Fibroblast of lung (primary cell): ENCODE measurements around the gene RFPL2. TPM values are rescaled to one million over a fixed set of nuclear protein-coding genes. Genes with fewer than 3 reads are reported as not detected.

Source experiments
- DNase-seq, 2 donors: peaks; one replicate each; pipeline versions ENCODE4 v3.0.0 to v3.0.0-alpha.2; 2010; ENCODE audit warnings: low read depth in 2 of 2
- H2AFZ ChIP-seq: 2 replicates; pipeline ENCODE4 v1.5.1; 2012; ENCODE audit warnings: low read length, control low read depth, inconsistent platforms
- H3K27ac ChIP-seq: 2 replicates; pipeline ENCODE4 v1.5.1; 2011; ENCODE audit warnings: low read length, control low read depth; ENCODE audit not compliant: insufficient read depth
- H3K27me3 ChIP-seq: 2 replicates; pipeline ENCODE4 v1.5.1; 2011; ENCODE audit warnings: mild to moderate bottlenecking, low read length; ENCODE audit not compliant: control insufficient read depth, insufficient read depth
- H3K36me3 ChIP-seq: 2 replicates; pipeline ENCODE4 v1.5.1; 2011; ENCODE audit warnings: low read length; ENCODE audit not compliant: control insufficient read depth, insufficient read depth
- H3K4me1 ChIP-seq: 2 replicates; pipeline ENCODE4 v1.5.1; 2011; ENCODE audit warnings: low read length; ENCODE audit not compliant: control insufficient read depth, insufficient read depth; ENCODE audit errors: extremely low read depth
- H3K4me2 ChIP-seq: 2 replicates; pipeline ENCODE4 v1.5.1; 2011; ENCODE audit warnings: low read length, control low read depth; ENCODE audit not compliant: insufficient read depth; ENCODE audit errors: extremely low read depth
- H3K4me3 ChIP-seq, 4 experiments: fragments of 200-600 bp in 1 of 4; sonication (generic) in 1 of 4; replicated peaks in 1 of 4; 2 replicates each; pipeline ENCODE4 v1.5.1; 2011 to 2016; ENCODE audit warnings: low read length in 4 of 4, low read depth in 3 of 4, mild to moderate bottlenecking in 3 of 4, control low read depth in 2 of 4, inconsistent platforms in 1 of 4, mixed read lengths in 1 of 4; ENCODE audit not compliant: insufficient read depth in 1 of 4; ENCODE audit errors: control extremely low read depth in 1 of 4
- H3K79me2 ChIP-seq: 2 replicates; pipeline ENCODE4 v1.5.1; 2012; ENCODE audit warnings: mild to moderate bottlenecking, low read length, inconsistent platforms; ENCODE audit not compliant: control insufficient read depth, insufficient read depth
- H3K9ac ChIP-seq: 2 replicates; pipeline ENCODE4 v1.5.1; 2011; ENCODE audit warnings: mild to moderate bottlenecking, low read length, control low read depth; ENCODE audit not compliant: insufficient read depth
- H3K9me3 ChIP-seq: 2 replicates; pipeline ENCODE4 v1.5.1; 2012; ENCODE audit warnings: low read depth, low read length; ENCODE audit not compliant: control insufficient read depth, insufficient read depth
- H4K20me1 ChIP-seq: 2 replicates; pipeline ENCODE4 v1.5.1; 2011; ENCODE audit warnings: low read length; ENCODE audit not compliant: control insufficient read depth, insufficient read depth; ENCODE audit errors: extremely low read depth
- CTCF ChIP-seq, 2 donors: IDR thresholded peaks in 1 of 2; conservative IDR thresholded peaks in 1 of 2; 1 replicate in 1 of 2; 2 replicates in 1 of 2; pipeline ENCODE4 v1.5.1; 2011 to 2012; ENCODE audit warnings: low read length in 2 of 2, control low read depth in 1 of 2, inconsistent platforms in 1 of 2, low read depth in 1 of 2, mild to moderate bottlenecking in 1 of 2
- EZH2 ChIP-seq: IDR thresholded peaks from 2 replicates; pipeline ENCODE4 v1.5.1; 2012; ENCODE audit warnings: low read length, control low read depth, mild to moderate bottlenecking; ENCODE audit errors: missing control alignments
- polyA plus RNA-seq, 2 donors: library from polyadenylated mRNA; depleted of rRNA in 1 of 2; stranded (reverse) in 1 of 2; unstranded in 1 of 2; fragments of >200 nt; gene quantifications; 2 replicates each; pipeline ENCODE4 v1.2.1, GENCODE V29; 2011 to 2012; ENCODE audit warnings: missing spikeins in 1 of 2
- total RNA-seq: library from RNA; depleted of rRNA; stranded (reverse); fragments of >200 nt; gene quantifications from 2 replicates; pipeline ENCODE4 v1.2.1, GENCODE V29; 2014

RFPL2 gene
- total and polyA plus RNA-seq, 2 donors (not counting 1 experiment from before 2014, with no cell fraction given), result not detected

GRCh38 chr22:32185821-32186220 is 19.1 kb downstream of the RFPL2 start:
- no peak for TF ChIP-seq EZH2
- H3K4me3 ChIP-seq, result no peak overlapping the region
- H3K9ac ChIP-seq, result no peak overlapping the region
- H4K20me1 ChIP-seq, result no peaks in the 10 kb centered on the region
- H2AFZ ChIP-seq, result no peak overlapping the region
- H3K9me3 ChIP-seq, result no peaks in the 10 kb centered on the region
- H3K4me1 ChIP-seq, result no peaks in the 10 kb centered on the region
- H3K79me2 ChIP-seq, result no peaks in the 10 kb centered on the region
- no peak for DNase-seq
- no peaks in the 10 kb centered on the region for H3K36me3 ChIP-seq
- H3K27ac ChIP-seq, result no peak overlapping the region
- H3K4me2 ChIP-seq, result no peak overlapping the region
- H3K27me3 ChIP-seq, result no peaks in the 10 kb centered on the region

- Histone ChIP-seq H3K79me2 (no peaks in the 10 kb centered on the region), H3K4me1 (no peaks in the 10 kb centered on the region), H3K9me3 (no peaks in the 10 kb centered on the region), H3K4me3 (no peak overlapping the region), H3K9ac (no peak overlapping the region), H4K20me1 (no peaks in the 10 kb centered on the region), H3K27me3 (no peaks in the 10 kb centered on the region), H2AFZ (no peak overlapping the region), H3K27ac (no peak overlapping the region), H3K36me3 (no peaks in the 10 kb centered on the region), H3K4me2 (no peak overlapping the region)
- no peak for TF ChIP-seq EZH2
- no peak for DNase-seq
Observed at GRCh38 chr22:32183625-32184024, 21.2 kb downstream of the RFPL2 start.

GRCh38 chr22:32181043-32181442 is 23.8 kb downstream of the RFPL2 start:
- no peaks in the 10 kb centered on the region for H3K79me2 ChIP-seq
- no peaks in the 10 kb centered on the region for H3K4me1 ChIP-seq
- no peak overlapping the region for H3K27ac ChIP-seq
- no peaks in the 10 kb centered on the region for H3K9me3 ChIP-seq
- no peak for DNase-seq
- H3K9ac ChIP-seq, result no peak overlapping the region
- H2AFZ ChIP-seq, result no peak overlapping the region
- H3K36me3 ChIP-seq, result no peaks in the 10 kb centered on the region
- no peaks in the 10 kb centered on the region for H3K27me3 ChIP-seq
- H4K20me1 ChIP-seq, result no peaks in the 10 kb centered on the region
- no peak overlapping the region for H3K4me2 ChIP-seq
- TF ChIP-seq EZH2 (no peak), CTCF (conservative IDR thresholded peaks at IDR 0.05 in 1 of 2, IDR thresholded peaks at IDR 0.05 in 1 of 2; ENCODE audit: low read depth in 1 of 2, low read length in 2 of 2) (no peak)
- no peak overlapping the region for H3K4me3 ChIP-seq

- no peak overlapping the region for H3K4me2 ChIP-seq
- TF ChIP-seq EZH2 (no peak), CTCF (conservative IDR thresholded peaks at IDR 0.05 in 1 of 2, IDR thresholded peaks at IDR 0.05 in 1 of 2; ENCODE audit: low read depth in 1 of 2, low read length in 2 of 2) (no peak)
- H2AFZ ChIP-seq, result no peak overlapping the region
- no peak overlapping the region for H3K4me3 ChIP-seq
- no peaks in the 10 kb centered on the region for H4K20me1 ChIP-seq
- no peaks in the 10 kb centered on the region for H3K79me2 ChIP-seq
- no peak overlapping the region for H3K27ac ChIP-seq
- no peaks in the 10 kb centered on the region for H3K4me1 ChIP-seq
- H3K9me3 ChIP-seq, result no peaks in the 10 kb centered on the region
- no peak overlapping the region for H3K9ac ChIP-seq
- no peaks in the 10 kb centered on the region for H3K36me3 ChIP-seq
- DNase-seq, result no peak
- no peaks in the 10 kb centered on the region for H3K27me3 ChIP-seq
Observed at GRCh38 chr22:32177221-32177765, 27.6 kb downstream of the RFPL2 start.
